HepG2 (cell line): ENCODE data around the gene CACNA1I.

Source experiments
- ATF3 ChIP-seq: sonication (generic); formaldehyde crosslinking; IDR thresholded peaks from 2 replicates; pipeline ENCODE4 v1.4.0; 2020; ENCODE audit warnings: missing genetic modification reagents
- CHD4 ChIP-seq: fragments of 200-600 bp; sonication (generic); IDR thresholded peaks from 2 replicates; pipeline ENCODE4 v1.7.0; 2017; ENCODE audit warnings: mild to moderate bottlenecking, low read length, borderline replicate concordance
- CTCF ChIP-seq: sonication (generic); formaldehyde crosslinking; IDR thresholded peaks from 2 replicates; pipeline ENCODE4 v1.5.0; 2020; ENCODE audit warnings: mild to moderate bottlenecking, missing genetic modification reagents, moderate library complexity
- FOXA1 ChIP-seq, 2 experiments: fragments of 450-650 bp in 1 of 2; sonication (generic) in 1 of 2; formaldehyde crosslinking in 1 of 2; IDR thresholded peaks; 2 replicates each; pipeline versions ENCODE4 v1.4.0 to v1.6.1; 2016 to 2020; ENCODE audit warnings: missing genetic modification reagents in 1 of 2
- SALL2 ChIP-seq: sonication (generic); formaldehyde crosslinking; IDR thresholded peaks from 2 replicates; pipeline ENCODE4 v1.8.1; 2023; ENCODE audit warnings: mild to moderate bottlenecking, missing genetic modification reagents, inconsistent platforms
- TOE1 ChIP-seq: sonication (generic); formaldehyde crosslinking; IDR thresholded peaks from 2 replicates; pipeline ENCODE4 v1.4.0; 2020; ENCODE audit warnings: mild to moderate bottlenecking, missing genetic modification reagents

- TF ChIP-seq CHD4 (no peak), FOXA1 (IDR thresholded peaks at IDR 0.05) (no peak), FOXA1 (CRISPR knock-in tag; IDR thresholded peaks at IDR 0.05) (no peak), TOE1 (CRISPR knock-in tag) (no peak), SALL2 (no peak), CTCF (no peak), ATF3 (no peak)
Measured at GRCh38 chr22:39610766-39611165, 40.2 kb downstream of the CACNA1I start.
